Measurements from ENCODE around the gene DACH1. TPM values are rescaled to one million over a fixed set of nuclear protein-coding genes. Genes with fewer than 3 reads are reported as not detected.

Gene DACH1
- total RNA-seq, 2 experiments from 2014 or later, result 0.71 to 0.89 TPM

GRCh38 chr13:71634602-71635443 lies 232.2 kb downstream of the DACH1 start:
- intact Hi-C loops (cut with DNase I, micrococcal nuclease), result no loop called here
- H3K9me3 Mint-ChIP-seq, result no peaks in the 10 kb centered on the region
- H3K27ac Mint-ChIP-seq, result no peak overlapping the region
- CTCF ChIA-PET, result no interaction called here
- DNase-seq (no peak), ATAC-seq (ENCODE audit: poor library complexity) (no peak)
- H3K4me1 Mint-ChIP-seq (ENCODE audit: low read depth), result no peaks in the 10 kb centered on the region
- POLR2A ChIA-PET, result no interaction called here
- Histone ChIP-seq H3K9me3 (ENCODE audit: control insufficient read depth in 1 of 2, insufficient read depth in 1 of 2, low read length in 2 of 2) (no peaks in the 10 kb centered on the region), H3K27me3 (ENCODE audit: control insufficient read depth in 1 of 2, insufficient read depth in 2 of 2, low read length in 2 of 2) (no peaks in the 10 kb centered on the region), H3K4me3 (ENCODE audit: low read length) (no peak overlapping the region), H3K4me1 (ENCODE audit: insufficient read depth, low read length) (no peaks in the 10 kb centered on the region), H3K27ac (ENCODE audit: low read depth in 1 of 2, low read length in 2 of 2) (no peak overlapping the region), H3K36me3 (ENCODE audit: insufficient read depth, low read length) (no peaks in the 10 kb centered on the region)
- no peaks in the 10 kb centered on the region for H3K36me3 Mint-ChIP-seq (ENCODE audit: low read depth)
- no peak overlapping the region for H3K4me3 Mint-ChIP-seq
- H3K27me3 Mint-ChIP-seq, result no peaks in the 10 kb centered on the region
- TF ChIP-seq CTCF (IDR thresholded peaks at IDR 0.05), result no peak

GRCh38 chr13:71634182-71634581 lies 232.8 kb downstream of the DACH1 start:
- H3K4me1 Mint-ChIP-seq (ENCODE audit: low read depth), result no peaks in the 10 kb centered on the region
- H3K36me3 ChIP-seq (ENCODE audit: insufficient read depth, low read length), result no peaks in the 10 kb centered on the region
- H3K9me3 Mint-ChIP-seq, result no peaks in the 10 kb centered on the region
- ChIA-PET POLR2A (no interaction called here), CTCF (no interaction called here)
- no peak for TF ChIP-seq CTCF (IDR thresholded peaks at IDR 0.05)
- H3K27ac Mint-ChIP-seq, result no peak overlapping the region
- no peaks in the 10 kb centered on the region for H3K36me3 Mint-ChIP-seq (ENCODE audit: low read depth)
- no peak overlapping the region for H3K4me3 Mint-ChIP-seq
- H3K9me3 ChIP-seq (ENCODE audit: control insufficient read depth in 1 of 2, insufficient read depth in 1 of 2, low read length in 2 of 2), result no peaks in the 10 kb centered on the region
- no peaks in the 10 kb centered on the region for H3K27me3 Mint-ChIP-seq
- H3K27ac ChIP-seq (ENCODE audit: low read depth in 1 of 2, low read length in 2 of 2), result no peak overlapping the region
- intact Hi-C loops (cut with DNase I, micrococcal nuclease), result no loop called here
- H3K4me3 ChIP-seq (ENCODE audit: low read length), result no peak overlapping the region
- DNase-seq (no peak), ATAC-seq (ENCODE audit: poor library complexity) (no peak)
- H3K27me3 ChIP-seq (ENCODE audit: control insufficient read depth in 1 of 2, insufficient read depth in 2 of 2, low read length in 2 of 2), result no peaks in the 10 kb centered on the region
- H3K4me1 ChIP-seq (ENCODE audit: insufficient read depth, low read length), result no peaks in the 10 kb centered on the region

DNA sequence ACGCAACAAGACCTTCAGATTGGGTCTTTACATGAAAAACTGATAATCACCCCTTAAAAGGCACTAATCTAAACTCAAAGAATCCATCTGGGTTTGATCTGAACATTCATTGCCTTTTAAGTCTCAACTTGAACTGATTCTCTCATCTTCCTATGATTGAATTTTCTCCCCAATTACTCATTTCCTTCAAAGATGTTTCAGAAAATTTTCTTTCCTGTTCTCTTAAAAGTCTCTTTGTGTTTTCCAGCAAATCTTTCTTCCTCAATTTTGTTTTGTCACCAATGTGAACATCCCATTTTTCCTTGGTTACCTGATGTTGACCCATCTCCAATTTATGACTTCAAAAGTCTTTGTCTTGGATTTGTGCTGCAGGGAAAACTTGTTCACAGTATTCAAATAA lies 234.3 kb downstream of the DACH1 start:
- CTCF ChIA-PET, result no interaction called here
- no peak for TF ChIP-seq CTCF (IDR thresholded peaks at IDR 0.05)
- ATAC-seq (ENCODE audit: poor library complexity), result no peak
- no peaks in the 10 kb centered on the region for H3K27me3 Mint-ChIP-seq
- no peak overlapping the region for H3K27ac Mint-ChIP-seq
- no peaks in the 10 kb centered on the region for H3K9me3 Mint-ChIP-seq
- Histone ChIP-seq H3K27me3 (ENCODE audit: control insufficient read depth in 1 of 2, insufficient read depth in 2 of 2, low read length in 2 of 2) (no peaks in the 10 kb centered on the region), H3K36me3 (ENCODE audit: insufficient read depth, low read length) (no peaks in the 10 kb centered on the region), H3K4me1 (ENCODE audit: insufficient read depth, low read length) (no peaks in the 10 kb centered on the region), H3K9me3 (ENCODE audit: control insufficient read depth in 1 of 2, insufficient read depth in 1 of 2, low read length in 2 of 2) (no peaks in the 10 kb centered on the region), H3K27ac (ENCODE audit: low read depth in 1 of 2, low read length in 2 of 2) (no peak overlapping the region), H3K4me3 (ENCODE audit: low read length) (no peak overlapping the region)
- no peak overlapping the region for H3K4me3 Mint-ChIP-seq
- no peaks in the 10 kb centered on the region for H3K36me3 Mint-ChIP-seq (ENCODE audit: low read depth)
- intact Hi-C loops (cut with DNase I, micrococcal nuclease), result no loop called here
- POLR2A ChIA-PET, result no interaction called here
- DNase-seq, result no peak
- H3K4me1 Mint-ChIP-seq (ENCODE audit: low read depth), result no peaks in the 10 kb centered on the region

Measured in CD4-positive, alpha-beta T cell (primary cell).